A673 (cell line): ENCODE measurements around the gene ZNF681. TPM values are rescaled to one million over a fixed set of nuclear protein-coding genes. Genes with fewer than 3 reads are reported as not detected.
"Not testable (repeated sequence)": the region's sequence is repeated elsewhere in the genome, so short reads cannot be mapped to it uniquely, and the experiment has no call there.

Source experiments
- BruUV-seq: library from RNA; stranded (reverse); fragments of 400-500 nt; replicated peaks from 2 replicates; lab custom pipeline; 2021; lab: Mats Ljungman, UMichigan
- CTCF ChIA-PET: fragments of 300-600 bp; sonication (Branson Sonifier 250); formaldehyde crosslinking; loops from one replicate; lab custom pipeline; 2022; ENCODE audit warnings: antibody characterized with exemption; lab: Charles Lee
- POLR2A ChIA-PET: fragments of 300-600 bp; sonication (Branson Sonifier 250); formaldehyde crosslinking; loops from one replicate; lab custom pipeline; 2022; ENCODE audit warnings: antibody characterized with exemption; ENCODE audit not compliant: low non-redundant PET; lab: Charles Lee
- DNase-seq: peaks from one replicate; pipeline ENCODE4 v3.0.0-alpha.2; 2015; ENCODE audit warnings: low spot score
- H3K27ac ChIP-seq: fragments of 200-600 bp; sonication (generic); 2 replicates; pipeline ENCODE4 v1.5.1; 2016; ENCODE audit warnings: mixed run types, low read depth, mild to moderate bottlenecking, mixed read lengths, antibody characterized with exemption, low read length; ENCODE audit not compliant: poor library complexity, severe bottlenecking
- H3K27me3 ChIP-seq: fragments of 200-600 bp; sonication (generic); replicated peaks from 2 replicates; pipeline ENCODE4 v1.6.1; 2017; ENCODE audit warnings: mixed run types, low read depth, mild to moderate bottlenecking, mixed read lengths, antibody characterized with exemption, low read length; ENCODE audit not compliant: insufficient read depth, poor library complexity
- H3K36me3 ChIP-seq: fragments of 200-600 bp; sonication (generic); 2 replicates; pipeline ENCODE4 v1.6.1; 2016; ENCODE audit warnings: mixed run types, mild to moderate bottlenecking, mixed read lengths, antibody characterized with exemption, low read length; ENCODE audit not compliant: insufficient read depth, poor library complexity, severe bottlenecking
- H3K4me1 ChIP-seq: fragments of 200-600 bp; sonication (generic); 2 replicates; pipeline ENCODE4 v1.6.1; 2017; ENCODE audit warnings: mixed run types, mild to moderate bottlenecking, mixed read lengths, antibody characterized with exemption, low read length; ENCODE audit not compliant: insufficient read depth, poor library complexity, severe bottlenecking
- H3K4me3 ChIP-seq: fragments of 200-600 bp; sonication (generic); 2 replicates; pipeline ENCODE4 v1.5.1; 2016; ENCODE audit warnings: low read depth, mixed run types, mild to moderate bottlenecking, mixed read lengths, low read length; ENCODE audit not compliant: poor library complexity, severe bottlenecking
- H3K9me3 ChIP-seq: fragments of 200-600 bp; sonication (generic); 2 replicates; pipeline ENCODE4 v1.6.1; 2016; ENCODE audit warnings: mixed run types, low read depth, mild to moderate bottlenecking, mixed read lengths, antibody characterized with exemption, low read length; ENCODE audit not compliant: poor library complexity, severe bottlenecking
- CTCF ChIP-seq: fragments of 300-800, 200-600 bp; sonication (generic); conservative IDR thresholded peaks from 2 replicates; pipeline ENCODE4 v1.5.1; 2017; ENCODE audit warnings: low read depth, mild to moderate bottlenecking, antibody characterized with exemption, low read length, moderate library complexity, mixed read lengths
- EZH2 ChIP-seq: fragments of 200-600 bp; sonication (generic); IDR thresholded peaks from 2 replicates; pipeline ENCODE4 v1.6.1; 2017; ENCODE audit warnings: borderline replicate concordance, low read depth, mild to moderate bottlenecking, mixed read lengths, antibody characterized with exemption, low read length; ENCODE audit not compliant: poor library complexity, severe bottlenecking
- intact Hi-C: fragments of 100-400 bp; cut with micrococcal nuclease; formaldehyde crosslinking; loops from one replicate; pipeline ENCODE4 v1.10.0; 2022; ENCODE audit not compliant: unreplicated experiment
- total RNA-seq: library from RNA; stranded (reverse); gene quantifications from 2 replicates; pipeline ENCODE4 v1.2.3, GENCODE V29; 2021

The ZNF681 gene
- total RNA-seq, 1 experiment from 2014 or later: 0.15 TPM

- BruUV-seq, CTCF ChIA-PET, H3K4me3 ChIP-seq, H3K36me3 ChIP-seq, H3K27me3 ChIP-seq, H3K9me3 ChIP-seq, DNase-seq, H3K27ac ChIP-seq, H3K4me1 ChIP-seq, intact Hi-C loops, POLR2A ChIA-PET: not testable (repeated sequence)
These were observed 27.8 kb downstream of the ZNF681 start for GRCh38 chr19:23730729-23731465.

- H3K27me3 ChIP-seq, H3K9me3 ChIP-seq, H3K4me1 ChIP-seq, BruUV-seq, H3K36me3 ChIP-seq, intact Hi-C loops, DNase-seq, H3K27ac ChIP-seq, POLR2A ChIA-PET, H3K4me3 ChIP-seq, CTCF ChIA-PET: not testable (repeated sequence)
These were observed 34.5 kb downstream of the ZNF681 start for GRCh38 chr19:23724161-23724560.

- Histone ChIP-seq H3K36me3 (no peaks in the 10 kb centered on the region), H3K4me3 (no peak overlapping the region), H3K27me3 (no peaks in the 10 kb centered on the region), H3K9me3 (peaks cover 14% of the 10 kb centered on the region), H3K27ac (no peak overlapping the region), H3K4me1 (no peaks in the 10 kb centered on the region)
- intact Hi-C loops: no loop called here
- POLR2A ChIA-PET: no interaction called here
- TF ChIP-seq CTCF (no peak), EZH2 (no peak)
- CTCF ChIA-PET: no interaction called here
- no peak for DNase-seq
- no TSS peak for BruUV-seq
These were observed 39.9 kb downstream of the ZNF681 start for GRCh38 chr19:23718802-23719201.

GRCh38 chr19:23716792-23717191, 41.9 kb downstream of the ZNF681 start:
- H3K27ac ChIP-seq: no peak overlapping the region
- H3K9me3 ChIP-seq: peaks cover 14% of the 10 kb centered on the region
- no peak overlapping the region for H3K4me3 ChIP-seq
- ChIA-PET CTCF (no interaction called here), POLR2A (no interaction called here)
- DNase-seq: no peak
- no peaks in the 10 kb centered on the region for H3K4me1 ChIP-seq
- no peak for TF ChIP-seq EZH2
- intact Hi-C loops: no loop called here
- H3K36me3 ChIP-seq: no peaks in the 10 kb centered on the region
- H3K27me3 ChIP-seq: no peaks in the 10 kb centered on the region
- BruUV-seq: no TSS peak
